ENCODE measurements around the gene TRDMT1. TPM values are rescaled to one million over a fixed set of nuclear protein-coding genes. Genes with fewer than 3 reads are reported as not detected.

The TRDMT1 gene
- total RNA-seq, 2 donors from 2014 or later = 3.3 to 6.7 TPM

- no peak for ATAC-seq (replicated peaks)
- no peak overlapping the region for H3K27ac Mint-ChIP-seq
- no peak overlapping the region for H3K4me3 Mint-ChIP-seq
- H3K4me1 Mint-ChIP-seq = peaks cover 36% of the 10 kb centered on the region
- no peaks in the 10 kb centered on the region for H3K9me3 Mint-ChIP-seq
- peaks cover 38% of the 10 kb centered on the region for H3K36me3 Mint-ChIP-seq (ENCODE audit: low read depth)
- no peaks in the 10 kb centered on the region for H3K27me3 Mint-ChIP-seq
These were observed 24.3 kb upstream of the TRDMT1 start for GRCh38 chr10:17225808-17226207.

GRCh38 chr10:17222329-17222728, 20.9 kb upstream of the TRDMT1 start:
- Mint-ChIP-seq H3K4me1 (peaks cover 38% of the 10 kb centered on the region), H3K27me3 (no peaks in the 10 kb centered on the region), H3K9me3 (no peaks in the 10 kb centered on the region), H3K4me3 (no peak overlapping the region), H3K36me3 (ENCODE audit: low read depth) (peaks cover 9% of the 10 kb centered on the region), H3K27ac (no peak overlapping the region)
- ATAC-seq (replicated peaks) = no peak

- H3K27ac Mint-ChIP-seq = no peak overlapping the region
- ATAC-seq (replicated peaks) = no peak
- no peak overlapping the region for H3K4me3 Mint-ChIP-seq
- H3K27me3 Mint-ChIP-seq = no peaks in the 10 kb centered on the region
- H3K36me3 Mint-ChIP-seq (ENCODE audit: low read depth) = peaks cover 10% of the 10 kb centered on the region
- no peaks in the 10 kb centered on the region for H3K9me3 Mint-ChIP-seq
- H3K4me1 Mint-ChIP-seq = peaks cover 32% of the 10 kb centered on the region
These were observed 19.2 kb upstream of the TRDMT1 start for GRCh38 chr10:17220652-17221100.

- peak overlapping the region; percentile 74 for H3K4me3 Mint-ChIP-seq
- H3K4me1 Mint-ChIP-seq = peaks cover 26% of the 10 kb centered on the region
- no peaks in the 10 kb centered on the region for H3K9me3 Mint-ChIP-seq
- H3K36me3 Mint-ChIP-seq (ENCODE audit: low read depth) = peaks cover 17% of the 10 kb centered on the region
- ATAC-seq (replicated peaks) = no peak
- H3K27ac Mint-ChIP-seq = peak overlapping the region; percentile 100
- H3K27me3 Mint-ChIP-seq = no peaks in the 10 kb centered on the region
These were observed 17.6 kb upstream of the TRDMT1 start for GRCh38 chr10:17219024-17219423.

- peaks cover 26% of the 10 kb centered on the region for H3K4me1 Mint-ChIP-seq
- H3K27me3 Mint-ChIP-seq = no peaks in the 10 kb centered on the region
- no peaks in the 10 kb centered on the region for H3K9me3 Mint-ChIP-seq
- peak overlapping the region; percentile 74 for H3K4me3 Mint-ChIP-seq
- peak overlapping the region; percentile 100 for H3K27ac Mint-ChIP-seq
- H3K36me3 Mint-ChIP-seq (ENCODE audit: low read depth) = peaks cover 17% of the 10 kb centered on the region
- ATAC-seq (replicated peaks) = peak; percentile 49
These were observed 16.3 kb upstream of the TRDMT1 start for GRCh38 chr10:17217631-17218232.

GRCh38 chr10:17216901-17217395, 15.5 kb upstream of the TRDMT1 start:
- Mint-ChIP-seq H3K36me3 (ENCODE audit: low read depth) (peaks cover 17% of the 10 kb centered on the region), H3K9me3 (no peaks in the 10 kb centered on the region), H3K27me3 (no peaks in the 10 kb centered on the region), H3K27ac (peak overlapping the region; percentile 100), H3K4me1 (peaks cover 21% of the 10 kb centered on the region), H3K4me3 (peak overlapping the region; percentile 74)
- no peak for ATAC-seq (replicated peaks)

- Mint-ChIP-seq H3K4me1 (peaks cover 21% of the 10 kb centered on the region), H3K27ac (peak overlapping the region; percentile 100), H3K4me3 (peak overlapping the region; percentile 74), H3K36me3 (ENCODE audit: low read depth) (peaks cover 17% of the 10 kb centered on the region), H3K27me3 (no peaks in the 10 kb centered on the region), H3K9me3 (no peaks in the 10 kb centered on the region)
- peak; percentile 94 for ATAC-seq (replicated peaks)
These were observed 14.9 kb upstream of the TRDMT1 start for GRCh38 chr10:17216217-17216900.

GRCh38 chr10:17215782-17216122, 14.3 kb upstream of the TRDMT1 start:
- Mint-ChIP-seq H3K27me3 (no peaks in the 10 kb centered on the region), H3K4me1 (peaks cover 18% of the 10 kb centered on the region), H3K9me3 (no peaks in the 10 kb centered on the region), H3K27ac (peak overlapping the region; percentile 100), H3K36me3 (ENCODE audit: low read depth) (peaks cover 17% of the 10 kb centered on the region), H3K4me3 (peak overlapping the region; percentile 74)
- ATAC-seq (replicated peaks) = no peak

GRCh38 chr10:17214971-17215781, 13.7 kb upstream of the TRDMT1 start:
- ATAC-seq (replicated peaks) = no peak
- peaks cover 17% of the 10 kb centered on the region for H3K36me3 Mint-ChIP-seq (ENCODE audit: low read depth)
- peak overlapping the region; percentile 74 for H3K4me3 Mint-ChIP-seq
- H3K4me1 Mint-ChIP-seq = peaks cover 18% of the 10 kb centered on the region
- H3K27ac Mint-ChIP-seq = peak overlapping the region; percentile 100
- H3K9me3 Mint-ChIP-seq = no peaks in the 10 kb centered on the region
- H3K27me3 Mint-ChIP-seq = no peaks in the 10 kb centered on the region

- H3K4me3 Mint-ChIP-seq = peak overlapping the region; percentile 74
- H3K36me3 Mint-ChIP-seq (ENCODE audit: low read depth) = peaks cover 17% of the 10 kb centered on the region
- peak overlapping the region; percentile 100 for H3K27ac Mint-ChIP-seq
- no peak for ATAC-seq (replicated peaks)
- H3K27me3 Mint-ChIP-seq = no peaks in the 10 kb centered on the region
- H3K4me1 Mint-ChIP-seq = peaks cover 18% of the 10 kb centered on the region
- H3K9me3 Mint-ChIP-seq = no peaks in the 10 kb centered on the region
These were observed 13.1 kb upstream of the TRDMT1 start for GRCh38 chr10:17214526-17214925.

- H3K9me3 Mint-ChIP-seq = no peaks in the 10 kb centered on the region
- no peak overlapping the region for H3K27ac Mint-ChIP-seq
- no peak overlapping the region for H3K4me3 Mint-ChIP-seq
- no peaks in the 10 kb centered on the region for H3K27me3 Mint-ChIP-seq
- H3K36me3 Mint-ChIP-seq (ENCODE audit: low read depth) = peaks cover 17% of the 10 kb centered on the region
- ATAC-seq (replicated peaks) = no peak
- peaks cover 22% of the 10 kb centered on the region for H3K4me1 Mint-ChIP-seq
These were observed 12.3 kb upstream of the TRDMT1 start for GRCh38 chr10:17213646-17214349.

- H3K36me3 Mint-ChIP-seq (ENCODE audit: low read depth) = peaks cover 15% of the 10 kb centered on the region
- peaks cover 17% of the 10 kb centered on the region for H3K4me1 Mint-ChIP-seq
- H3K9me3 Mint-ChIP-seq = no peaks in the 10 kb centered on the region
- H3K27ac Mint-ChIP-seq = peak overlapping the region; percentile 71
- no peak overlapping the region for H3K4me3 Mint-ChIP-seq
- no peak for ATAC-seq (replicated peaks)
- H3K27me3 Mint-ChIP-seq = no peaks in the 10 kb centered on the region
These were observed 11.3 kb upstream of the TRDMT1 start for GRCh38 chr10:17212802-17213221.

GRCh38 chr10:17210361-17210760, 8.9 kb upstream of the TRDMT1 start:
- H3K27me3 Mint-ChIP-seq = no peaks in the 10 kb centered on the region
- no peak overlapping the region for H3K27ac Mint-ChIP-seq
- peaks cover 6% of the 10 kb centered on the region for H3K36me3 Mint-ChIP-seq (ENCODE audit: low read depth)
- no peak overlapping the region for H3K4me3 Mint-ChIP-seq
- ATAC-seq (replicated peaks) = no peak
- H3K9me3 Mint-ChIP-seq = no peaks in the 10 kb centered on the region
- H3K4me1 Mint-ChIP-seq = peaks cover 14% of the 10 kb centered on the region

- no peaks in the 10 kb centered on the region for H3K9me3 Mint-ChIP-seq
- H3K36me3 Mint-ChIP-seq (ENCODE audit: low read depth) = peaks cover 4% of the 10 kb centered on the region
- H3K4me1 Mint-ChIP-seq = peaks cover 14% of the 10 kb centered on the region
- H3K27me3 Mint-ChIP-seq = no peaks in the 10 kb centered on the region
- ATAC-seq (replicated peaks) = no peak
- no peak overlapping the region for H3K4me3 Mint-ChIP-seq
- H3K27ac Mint-ChIP-seq = no peak overlapping the region
These were observed 8.4 kb upstream of the TRDMT1 start for GRCh38 chr10:17209881-17210280.

Measured in activated T-helper 17 cell treated with anti-CD3 and anti-CD28 coated beads, Interleukin-2, amount 50 U/mL, for 72 hours (primary cell).